Activated CD4-positive, alpha-beta T cell treated with anti-CD3 and anti-CD28 coated beads, Interleukin-2, amount 10 ng/mL, durations not matched to agents 7 days and 5 days (primary cell): ENCODE results near the gene PTK6. TPM values are rescaled to one million over a fixed set of nuclear protein-coding genes. Genes with fewer than 3 reads are reported as not detected.

ENCODE experiments used
- CTCF ChIA-PET: fragments of 350-600 bp; sonication (Branson Sonifier 250); formaldehyde crosslinking; loops from one replicate; lab custom pipeline; 2021; ENCODE audit warnings: antibody characterized with exemption; lab: Charles Lee
- POLR2A ChIA-PET: fragments of 350-600 bp; sonication (Branson Sonifier 250); formaldehyde crosslinking; loops from one replicate; lab custom pipeline; 2021; ENCODE audit warnings: antibody characterized with exemption; lab: Charles Lee
- DNase-seq: peaks from one replicate; pipeline ENCODE4 v3.0.0-alpha.2; 2020
- H3K27ac Mint-ChIP-seq: one replicate; pipeline ENCODE4 v1.8.0; 2021; ENCODE audit warnings: mild to moderate bottlenecking, moderate library complexity, mixed read lengths
- H3K27me3 Mint-ChIP-seq: one replicate; pipeline ENCODE4 v1.8.0; 2021; ENCODE audit warnings: mixed read lengths
- H3K36me3 Mint-ChIP-seq: one replicate; pipeline ENCODE4 v1.8.0; 2021; ENCODE audit warnings: low read depth, mixed read lengths
- H3K4me1 Mint-ChIP-seq: one replicate; pipeline ENCODE4 v1.8.0; 2021; ENCODE audit warnings: mixed read lengths
- H3K4me3 Mint-ChIP-seq: one replicate; pipeline ENCODE4 v1.8.0; 2021; ENCODE audit warnings: mild to moderate bottlenecking, moderate library complexity, mixed read lengths
- H3K9me3 Mint-ChIP-seq: one replicate; pipeline ENCODE4 v1.8.0; 2021; ENCODE audit warnings: mixed read lengths
- total RNA-seq, 2 experiments: library from RNA; stranded (reverse); gene quantifications; one replicate each; pipeline ENCODE4 v1.2.3, GENCODE V29; 2021

PTK6 gene
- total RNA-seq, 2 experiments from 2014 or later: 0.71 to 0.74 TPM

DNA sequence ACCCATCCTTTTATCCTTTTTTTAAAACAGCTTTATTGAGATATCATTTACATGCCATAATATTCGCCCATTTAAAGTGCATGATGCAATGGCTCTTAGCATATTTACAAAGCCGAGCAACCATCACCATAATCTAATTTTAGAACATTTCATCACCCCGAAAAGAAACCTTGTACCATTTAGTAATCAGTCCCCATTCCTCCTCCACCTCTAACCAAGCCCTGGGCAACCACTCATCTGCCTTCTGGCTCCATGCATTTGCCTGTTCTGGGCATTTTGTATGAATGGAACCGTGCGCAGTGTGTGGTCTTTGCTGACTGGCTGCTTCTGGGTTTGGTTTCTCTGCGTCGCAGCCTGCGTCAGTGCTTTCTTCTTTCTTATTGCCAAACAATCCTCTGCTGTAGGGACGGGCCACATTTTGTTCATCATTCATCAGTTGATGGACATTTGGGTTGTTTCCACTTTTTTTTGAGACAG lies 28.1 kb downstream of the PTK6 start:
- ChIA-PET POLR2A (no interaction called here), CTCF (interaction anchor here (0.7 kb wide), 1 partner anchor 318 kb away, joined by 3 read pairs; no protein-coding TSS in a partner anchor)
- Mint-ChIP-seq H3K36me3 (no peaks in the 10 kb centered on the region), H3K4me3 (no peak overlapping the region), H3K4me1 (peaks cover 5% of the 10 kb centered on the region), H3K9me3 (peaks cover 10% of the 10 kb centered on the region), H3K27me3 (peaks cover 31% of the 10 kb centered on the region), H3K27ac (no peak overlapping the region)
- DNase-seq: no peak

DNA sequence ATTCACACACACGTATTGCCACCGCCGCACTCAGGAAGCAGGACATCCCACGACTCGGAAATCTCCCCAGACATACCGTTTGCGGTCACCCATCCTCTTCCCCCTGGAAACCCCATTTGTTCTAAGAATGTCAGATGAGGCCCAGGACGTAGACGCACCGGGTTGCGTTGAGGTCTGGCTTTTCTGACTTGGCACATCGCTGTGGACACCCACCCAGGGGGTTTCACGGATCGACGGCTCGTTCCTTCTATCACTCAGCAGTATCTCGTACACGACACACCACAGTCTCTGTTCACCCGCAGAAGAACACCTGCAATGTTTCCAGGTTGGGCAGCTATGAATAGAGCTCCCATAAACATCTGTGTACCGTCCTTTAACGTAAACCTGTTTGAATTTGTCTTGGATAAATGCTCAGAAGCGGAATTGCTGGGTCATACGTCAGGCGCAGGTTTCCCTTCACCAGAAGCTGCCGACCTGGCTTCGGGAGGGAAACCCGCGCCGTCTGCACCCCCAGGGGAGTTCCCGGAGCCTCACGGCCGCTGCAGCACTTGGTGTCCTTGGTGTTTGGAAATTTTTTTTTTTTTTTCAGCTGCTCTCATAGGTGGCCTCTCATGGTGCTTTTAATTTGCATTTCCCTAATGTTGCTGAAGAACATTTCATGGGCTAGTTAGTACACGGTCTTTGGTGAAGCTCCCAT lies 29.0 kb downstream of the PTK6 start:
- POLR2A ChIA-PET: no interaction called here
- no peak overlapping the region for H3K4me3 Mint-ChIP-seq
- no peak for DNase-seq
- no peaks in the 10 kb centered on the region for H3K36me3 Mint-ChIP-seq
- peaks cover 6% of the 10 kb centered on the region for H3K9me3 Mint-ChIP-seq
- CTCF ChIA-PET: interaction anchor here (0.6 to 0.9 kb wide), 2 partner anchors 14 to 179 kb away, joined by 3 read pairs; no protein-coding TSS in a partner anchor
- peaks cover 5% of the 10 kb centered on the region for H3K4me1 Mint-ChIP-seq
- H3K27me3 Mint-ChIP-seq: peaks cover 31% of the 10 kb centered on the region
- no peak overlapping the region for H3K27ac Mint-ChIP-seq

DNA sequence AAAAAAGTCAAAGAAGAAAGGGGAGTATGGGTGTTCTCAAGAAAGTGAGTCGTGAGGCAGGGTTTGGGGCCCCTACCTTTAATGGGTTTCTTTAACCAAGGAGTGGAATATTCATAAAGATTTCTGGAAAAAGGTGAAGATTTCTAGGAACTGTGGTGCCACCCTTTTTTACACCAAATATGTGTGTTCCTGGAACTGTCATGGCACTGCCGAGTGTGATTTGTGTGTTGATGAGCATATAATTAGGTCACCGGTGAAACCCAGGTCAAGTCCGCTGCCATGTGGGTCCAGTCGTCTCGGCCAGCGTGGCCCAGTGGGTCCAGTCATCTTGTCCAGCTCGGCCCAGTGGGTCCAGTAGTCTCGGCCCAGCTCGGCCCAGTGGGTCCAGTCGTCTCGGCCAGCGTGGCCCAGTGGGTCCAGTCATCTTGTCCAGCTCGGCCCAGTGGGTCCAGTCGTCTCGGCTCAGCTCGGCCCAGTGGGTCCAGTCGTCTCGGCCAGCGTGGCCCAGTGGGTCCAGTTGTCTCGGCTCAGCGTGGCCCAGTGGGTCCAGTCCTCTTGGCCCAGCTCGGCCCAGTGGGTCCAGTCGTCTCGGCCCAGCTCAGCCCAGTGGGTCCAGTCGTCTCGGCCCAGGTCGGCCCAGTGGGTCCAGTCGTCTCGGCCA lies 30.0 kb downstream of the PTK6 start:
- H3K4me1 Mint-ChIP-seq: peaks cover 5% of the 10 kb centered on the region
- no peak overlapping the region for H3K27ac Mint-ChIP-seq
- H3K9me3 Mint-ChIP-seq: peaks cover 5% of the 10 kb centered on the region
- no peak for DNase-seq
- CTCF ChIA-PET: interaction anchor here (0.9 kb wide), 1 partner anchor 178 kb away, joined by 3 read pairs; no protein-coding TSS in a partner anchor
- POLR2A ChIA-PET: no interaction called here
- no peaks in the 10 kb centered on the region for H3K36me3 Mint-ChIP-seq
- no peak overlapping the region for H3K4me3 Mint-ChIP-seq
- H3K27me3 Mint-ChIP-seq: peaks cover 24% of the 10 kb centered on the region

DNA sequence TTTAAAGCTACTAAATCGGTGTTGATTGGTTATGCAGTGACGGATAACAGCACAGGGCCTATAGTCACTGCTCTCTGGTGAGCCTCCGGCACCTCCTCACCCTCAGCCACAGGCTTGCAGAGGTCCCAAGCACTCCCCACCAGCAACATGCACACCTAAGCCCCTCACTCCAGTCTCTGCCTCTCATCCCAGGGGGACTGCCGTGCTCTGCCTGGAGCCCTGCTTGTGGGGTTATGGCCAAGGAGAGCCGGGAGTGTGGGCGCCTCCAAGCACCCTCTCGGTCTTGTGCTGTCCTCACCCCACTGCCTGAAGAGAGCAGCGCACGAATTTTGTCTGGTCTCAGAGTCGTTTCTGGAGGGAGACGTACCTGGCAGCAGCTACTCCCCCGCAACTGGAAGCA lies 31.5 kb downstream of the PTK6 start:
- no peak for DNase-seq
- no peak overlapping the region for H3K4me3 Mint-ChIP-seq
- H3K9me3 Mint-ChIP-seq: peaks cover 5% of the 10 kb centered on the region
- peaks cover 25% of the 10 kb centered on the region for H3K27me3 Mint-ChIP-seq
- peaks cover 5% of the 10 kb centered on the region for H3K4me1 Mint-ChIP-seq
- H3K27ac Mint-ChIP-seq: no peak overlapping the region
- ChIA-PET CTCF (interaction anchor here (1.0 kb wide), 1 partner anchor 12 kb away, joined by 3 read pairs; no protein-coding TSS in a partner anchor), POLR2A (no interaction called here)
- no peaks in the 10 kb centered on the region for H3K36me3 Mint-ChIP-seq

DNA sequence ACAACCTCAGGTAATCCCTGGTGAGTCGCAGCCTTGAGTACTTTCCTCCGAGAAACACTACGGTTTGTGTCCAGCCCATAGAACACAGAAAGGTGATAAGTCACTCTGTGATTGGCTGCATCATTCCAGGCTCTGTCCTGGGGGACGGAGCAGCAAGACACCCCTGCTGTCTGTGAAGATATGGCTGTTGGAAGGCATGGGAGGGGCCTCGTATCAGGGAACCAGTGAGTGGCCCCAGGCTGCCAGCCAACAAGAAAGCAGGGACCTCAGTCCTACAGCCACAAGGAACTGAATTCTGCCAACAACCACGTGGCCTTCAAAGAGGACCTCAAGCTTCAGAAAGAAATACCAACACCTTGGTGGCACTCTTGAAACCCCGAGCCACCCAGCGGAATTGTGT lies 31.9 kb downstream of the PTK6 start:
- CTCF ChIA-PET: interaction anchor here (1.0 kb wide), 1 partner anchor 11 kb away, joined by 3 read pairs; no protein-coding TSS in a partner anchor
- Mint-ChIP-seq H3K9me3 (peaks cover 5% of the 10 kb centered on the region), H3K36me3 (no peaks in the 10 kb centered on the region), H3K27me3 (peaks cover 22% of the 10 kb centered on the region), H3K4me1 (peaks cover 5% of the 10 kb centered on the region), H3K27ac (no peak overlapping the region), H3K4me3 (no peak overlapping the region)
- POLR2A ChIA-PET: no interaction called here
- no peak for DNase-seq

DNA sequence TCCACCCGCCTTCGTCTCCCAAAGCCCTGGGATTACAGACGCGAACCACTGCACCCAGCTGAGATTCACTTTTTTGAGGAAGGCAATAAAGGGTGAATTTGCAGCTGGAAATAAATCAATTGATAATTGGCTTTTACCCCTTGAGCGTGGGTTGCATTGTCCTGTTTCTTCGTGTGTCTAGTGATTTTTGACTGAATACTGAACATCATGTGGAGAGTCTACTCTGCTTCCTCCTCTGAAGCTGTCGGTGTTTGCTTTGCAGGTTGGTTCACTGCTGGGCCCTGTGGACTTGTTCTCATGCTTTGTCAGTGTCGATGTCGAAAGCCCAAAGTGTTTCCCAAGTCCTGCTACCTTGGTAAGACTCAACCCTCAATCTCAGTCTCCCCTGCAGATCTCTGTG lies 32.5 kb downstream of the PTK6 start:
- POLR2A ChIA-PET: no interaction called here
- Mint-ChIP-seq H3K4me3 (no peak overlapping the region), H3K36me3 (no peaks in the 10 kb centered on the region), H3K27me3 (peaks cover 24% of the 10 kb centered on the region), H3K4me1 (peaks cover 5% of the 10 kb centered on the region), H3K9me3 (peaks cover 5% of the 10 kb centered on the region), H3K27ac (no peak overlapping the region)
- DNase-seq: no peak
- CTCF ChIA-PET: no interaction called here

DNA sequence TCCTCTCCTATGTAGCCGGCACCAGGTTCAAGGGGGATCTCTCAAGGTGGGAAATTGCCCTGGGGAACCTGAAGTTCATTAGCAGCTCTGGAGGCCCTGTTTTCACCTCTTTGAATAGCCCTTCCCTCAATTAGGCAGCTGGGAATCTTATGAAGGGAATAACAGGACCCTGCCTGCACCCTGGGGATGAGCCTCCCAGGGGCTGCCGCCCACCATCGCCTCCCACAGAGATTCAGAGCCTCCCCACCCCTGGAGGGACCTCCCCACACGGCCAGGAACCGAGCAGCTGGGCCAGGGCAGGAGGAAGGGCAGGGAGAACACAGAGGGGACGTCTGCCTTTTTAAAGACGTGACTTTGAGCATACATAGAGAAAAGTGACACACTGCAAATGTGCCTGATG lies 33.7 kb downstream of the PTK6 start:
- CTCF ChIA-PET: no interaction called here

DNA sequence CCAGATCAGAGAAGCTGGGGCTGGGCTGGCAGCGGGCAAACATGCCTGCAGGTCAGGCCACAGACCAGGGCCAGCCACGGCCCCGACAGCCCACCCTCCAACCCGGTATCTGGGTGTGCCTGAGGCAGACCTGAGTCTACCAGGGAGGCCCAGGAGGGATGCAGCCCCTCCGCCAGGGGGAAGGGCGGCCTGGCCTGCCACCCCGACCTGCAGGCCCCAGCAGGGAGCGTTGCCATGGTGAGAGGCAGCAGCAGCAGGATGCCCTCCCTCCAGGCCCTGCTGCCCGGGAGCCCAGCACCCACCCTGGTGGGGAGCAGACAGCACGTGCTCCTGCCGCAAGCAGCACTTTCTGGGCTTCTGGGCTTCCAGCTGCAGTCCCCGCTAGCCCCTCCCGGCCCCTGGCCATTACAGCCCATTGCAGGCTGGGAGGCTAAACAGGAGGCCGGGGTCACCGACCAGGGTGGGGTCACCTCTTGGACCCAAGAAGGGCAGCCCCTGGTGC lies 34.5 kb downstream of the PTK6 start:
- CTCF ChIA-PET: no interaction called here
- Mint-ChIP-seq H3K36me3 (no peaks in the 10 kb centered on the region), H3K27ac (no peak overlapping the region), H3K4me3 (no peak overlapping the region), H3K4me1 (peaks cover 2% of the 10 kb centered on the region), H3K27me3 (peaks cover 21% of the 10 kb centered on the region), H3K9me3 (peaks cover 5% of the 10 kb centered on the region)
- no peak for DNase-seq
- POLR2A ChIA-PET: no interaction called here

More for the DNA sequence above, 33.7 kb downstream of the PTK6 start:
- no peak for DNase-seq
- H3K27ac Mint-ChIP-seq: no peak overlapping the region
- no peak overlapping the region for H3K4me3 Mint-ChIP-seq
- no peaks in the 10 kb centered on the region for H3K36me3 Mint-ChIP-seq
- H3K9me3 Mint-ChIP-seq: peaks cover 5% of the 10 kb centered on the region
- H3K27me3 Mint-ChIP-seq: peaks cover 19% of the 10 kb centered on the region
- POLR2A ChIA-PET: no interaction called here
- peaks cover 5% of the 10 kb centered on the region for H3K4me1 Mint-ChIP-seq

DNA sequence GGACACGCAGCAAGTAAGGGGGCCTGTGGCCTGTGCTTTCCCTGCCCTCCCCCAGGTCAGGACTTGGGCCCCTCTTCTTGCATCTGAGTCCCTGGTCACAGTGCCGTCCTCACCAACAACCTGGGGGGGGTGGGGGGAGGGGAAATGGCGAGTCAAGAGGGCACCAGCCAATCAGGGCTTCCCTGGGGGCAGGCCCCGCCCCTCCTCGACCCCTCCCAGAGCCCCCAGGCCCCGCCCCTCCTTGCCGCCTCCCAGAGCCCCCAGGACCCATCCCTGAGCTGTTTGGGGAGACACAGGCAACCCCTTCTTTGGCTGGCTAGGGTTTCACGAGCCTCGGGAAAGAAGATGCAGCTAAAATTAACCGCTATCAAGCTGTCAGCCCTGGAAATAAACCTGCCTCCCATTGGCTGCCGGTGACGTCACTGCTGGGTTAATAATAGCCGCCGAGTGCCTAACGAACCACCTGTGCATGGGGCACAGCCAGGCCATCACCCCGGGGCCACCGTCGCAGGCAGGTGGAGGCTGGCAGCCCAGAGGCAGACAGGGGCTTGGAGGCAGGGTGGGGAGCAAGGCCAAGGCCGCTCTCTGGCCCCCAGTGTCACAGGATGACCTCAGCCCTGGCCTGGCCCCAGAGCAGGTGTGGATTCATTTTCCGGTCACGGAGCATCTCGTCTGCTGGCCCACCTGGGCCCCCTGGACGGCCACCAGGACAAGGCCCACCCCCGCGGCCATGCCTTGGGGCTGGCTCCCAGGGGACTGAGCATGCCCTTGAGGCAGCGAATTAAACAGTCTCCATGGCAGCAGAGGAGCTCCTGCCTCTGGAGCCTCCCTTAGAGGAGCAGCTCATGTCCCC lies 35.1 kb downstream of the PTK6 start:
- Mint-ChIP-seq H3K4me1 (peaks cover 2% of the 10 kb centered on the region), H3K27ac (no peak overlapping the region), H3K4me3 (no peak overlapping the region), H3K36me3 (no peaks in the 10 kb centered on the region), H3K27me3 (peaks cover 25% of the 10 kb centered on the region), H3K9me3 (peaks cover 5% of the 10 kb centered on the region)
- DNase-seq: no peak
- CTCF ChIA-PET: no interaction called here
- POLR2A ChIA-PET: no interaction called here

DNA sequence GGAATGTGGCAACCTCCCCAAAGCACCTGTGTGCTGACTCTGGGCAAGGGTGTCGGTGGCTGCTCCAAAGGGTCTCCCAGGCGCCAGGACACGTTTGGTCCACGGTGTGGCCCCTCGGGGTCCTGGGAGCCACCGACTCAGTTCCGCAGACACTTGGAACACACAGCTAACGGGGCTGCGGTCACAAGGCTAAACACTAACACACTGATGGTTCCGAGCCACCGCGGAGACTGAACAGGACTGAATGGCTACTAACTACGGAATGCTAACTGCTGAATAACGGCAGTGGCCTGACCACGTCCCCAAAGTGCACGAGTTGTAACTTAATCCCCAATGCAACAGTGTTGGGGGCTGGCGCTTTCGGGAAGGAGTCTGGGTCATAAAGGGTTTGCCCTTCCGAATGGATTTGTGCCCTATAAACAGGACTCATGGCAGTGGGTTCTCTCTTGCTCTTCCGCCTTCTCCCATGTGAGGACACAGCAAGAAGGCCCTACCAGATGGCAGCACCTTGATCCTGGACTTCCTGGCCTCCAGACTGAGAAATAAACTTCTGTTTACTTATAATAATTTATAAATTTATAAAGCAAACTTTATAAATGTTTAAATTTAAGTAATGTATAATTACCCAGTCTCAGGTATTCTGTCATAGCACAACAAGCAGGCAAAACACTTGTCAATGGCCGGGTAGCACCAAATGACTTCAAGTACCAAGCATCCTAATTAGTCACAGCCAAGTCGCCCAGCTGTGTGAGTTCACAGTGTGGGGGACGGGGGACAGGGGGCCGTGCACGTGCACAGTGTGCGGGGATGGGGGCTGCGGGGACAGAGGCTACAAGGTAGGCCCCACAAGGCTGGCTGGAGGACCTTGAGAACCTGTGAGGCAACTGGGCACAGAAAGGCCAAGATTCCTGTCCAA lies 36.0 kb downstream of the PTK6 start:
- Mint-ChIP-seq H3K4me1 (peaks cover 1% of the 10 kb centered on the region), H3K9me3 (peaks cover 5% of the 10 kb centered on the region), H3K27me3 (peaks cover 25% of the 10 kb centered on the region), H3K36me3 (no peaks in the 10 kb centered on the region), H3K27ac (no peak overlapping the region), H3K4me3 (no peak overlapping the region)
- POLR2A ChIA-PET: no interaction called here
- CTCF ChIA-PET: no interaction called here
- no peak for DNase-seq

DNA sequence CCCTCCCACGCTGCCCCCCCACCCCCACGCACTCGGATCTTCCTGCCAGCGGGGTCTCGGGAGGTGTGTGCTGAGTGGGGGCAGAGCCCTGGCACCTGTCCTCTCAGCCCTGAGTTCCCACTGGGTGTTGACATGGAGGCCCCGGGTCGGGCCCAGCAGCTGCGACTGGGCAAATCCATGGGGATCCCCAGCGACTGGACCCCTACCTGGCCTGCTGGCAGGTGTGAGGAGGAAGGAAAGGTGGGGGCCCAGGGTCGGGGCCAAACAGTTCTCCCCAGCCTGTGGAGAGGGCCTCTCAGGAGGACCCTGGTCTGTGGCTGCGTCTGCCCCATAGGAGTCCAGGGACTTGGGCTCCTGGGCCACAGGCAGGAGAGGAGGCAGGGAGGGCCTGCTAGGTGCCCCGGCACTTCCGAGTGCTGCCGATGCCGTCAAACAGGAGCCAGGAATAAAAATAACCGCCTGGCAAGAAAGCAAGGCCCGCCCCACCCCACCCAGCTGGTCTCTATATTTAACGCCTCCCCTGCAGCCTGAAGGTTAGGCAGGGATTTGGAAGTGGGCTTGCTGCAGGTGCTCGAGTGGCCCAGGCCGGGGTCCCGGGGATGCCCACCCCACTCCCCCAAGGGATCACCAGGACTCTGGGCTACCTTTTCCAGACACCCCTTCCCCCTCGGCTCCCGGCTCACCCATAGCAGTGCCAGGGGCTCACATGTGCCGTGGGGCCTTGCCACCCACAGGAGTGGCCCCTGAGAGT lies 36.9 kb downstream of the PTK6 start:
- DNase-seq: no peak
- POLR2A ChIA-PET: no interaction called here

More for the DNA sequence above, 36.9 kb downstream of the PTK6 start:
- Mint-ChIP-seq H3K9me3 (peaks cover 5% of the 10 kb centered on the region), H3K36me3 (no peaks in the 10 kb centered on the region), H3K27ac (no peak overlapping the region), H3K4me1 (peaks cover 2% of the 10 kb centered on the region), H3K4me3 (no peak overlapping the region), H3K27me3 (peaks cover 26% of the 10 kb centered on the region)
- CTCF ChIA-PET: no interaction called here
